ENCODE data around the gene SLC35D3.

- TF ChIP-seq EZH2 (IDR thresholded peaks at IDR 0.05; ENCODE audit: borderline replicate concordance, insufficient read depth, low read depth, low read length, poor library complexity, severe bottlenecking) (no peak), CTCF (IDR thresholded peaks at IDR 0.05) (no peak)
Measured at GRCh38 chr6:136889271-136890193, 32.6 kb upstream of the SLC35D3 start.

All from B cell (primary cell).